ENCODE results near the gene TCEANC.
A peak's percentile ranks its signal among the peaks of the same experiment; 100 is the strongest.
"Not testable (repeated sequence)": the region's sequence is repeated elsewhere in the genome, so short reads cannot be mapped to it uniquely, and the experiment has no call there.

TCEANC gene

GRCh38 chrX:13652850-13653693, at the start of gene TCEANC:
TSS of gene TCEANC (plus strand) at chrX:13653141. CDS start at chrX:13662509, 9,368 bp downstream.
- peak; percentile 87 to 95 for DNase-seq (ENCODE audit: low read depth in 2 of 2)

- DNase-seq (ENCODE audit: low read depth in 2 of 2), result no peak
Observed at GRCh38 chrX:13605611-13606010, 47.3 kb upstream of the TCEANC start.

GRCh38 chrX:13607331-13607995, 45.5 kb upstream of the TCEANC start:
- DNase-seq (ENCODE audit: low read depth in 2 of 2), result no peak

GRCh38 chrX:13607996-13608365, 45.0 kb upstream of the TCEANC start:
- no peak for DNase-seq (ENCODE audit: low read depth in 2 of 2)

GRCh38 chrX:13614154-13614553, 38.8 kb upstream of the TCEANC start:
- DNase-seq (ENCODE audit: low read depth in 2 of 2), result no peak

- no peak for DNase-seq (ENCODE audit: low read depth in 2 of 2)
Observed at GRCh38 chrX:13620207-13620606, 32.7 kb upstream of the TCEANC start.

- DNase-seq (ENCODE audit: low read depth in 2 of 2), result no peak
Observed at GRCh38 chrX:13622401-13622964, 30.5 kb upstream of the TCEANC start.

- no peak for DNase-seq (ENCODE audit: low read depth in 2 of 2)
Observed at GRCh38 chrX:13627306-13627705, 25.6 kb upstream of the TCEANC start.

GRCh38 chrX:13637224-13637623, 15.7 kb upstream of the TCEANC start:
- DNase-seq (ENCODE audit: low read depth in 2 of 2), result not testable (repeated sequence)

GRCh38 chrX:13638021-13638420, 14.9 kb upstream of the TCEANC start:
- no peak for DNase-seq (ENCODE audit: low read depth in 2 of 2)

- DNase-seq (ENCODE audit: low read depth in 2 of 2), result no peak
Observed at GRCh38 chrX:13638826-13639225, 14.1 kb upstream of the TCEANC start.

GRCh38 chrX:13641684-13642083, 11.3 kb upstream of the TCEANC start:
- DNase-seq (ENCODE audit: low read depth in 2 of 2), result not testable (repeated sequence)

GRCh38 chrX:13645464-13646153, 7.3 kb upstream of the TCEANC start:
- DNase-seq (ENCODE audit: low read depth in 2 of 2), result no peak

GRCh38 chrX:13646154-13646549, 6.8 kb upstream of the TCEANC start:
- DNase-seq (ENCODE audit: low read depth in 2 of 2), result no peak

- peak in 1 of 2 donors; percentile 37 for DNase-seq (ENCODE audit: low read depth in 2 of 2)
Observed at GRCh38 chrX:13647709-13648212, 5.2 kb upstream of the TCEANC start.

- not testable (repeated sequence) for DNase-seq (ENCODE audit: low read depth in 2 of 2)
Observed at GRCh38 chrX:13648336-13648735, 4.6 kb upstream of the TCEANC start.

- DNase-seq (ENCODE audit: low read depth in 2 of 2), result no peak
Observed at GRCh38 chrX:13649838-13650237, 3.1 kb upstream of the TCEANC start.

- no peak for DNase-seq (ENCODE audit: low read depth in 2 of 2)
Observed at GRCh38 chrX:13650318-13650717, 2.6 kb upstream of the TCEANC start.

- no peak for DNase-seq (ENCODE audit: low read depth in 2 of 2)
Observed at GRCh38 chrX:13651150-13651549, 1.8 kb upstream of the TCEANC start.

GRCh38 chrX:13652287-13652793, 601 bp upstream of the TCEANC start:
- no peak for DNase-seq (ENCODE audit: low read depth in 2 of 2)

GRCh38 chrX:13654116-13654515, 1.2 kb downstream of the TCEANC start:
- DNase-seq (ENCODE audit: low read depth in 2 of 2), result no peak

GRCh38 chrX:13655674-13656073, 2.7 kb downstream of the TCEANC start:
- DNase-seq (ENCODE audit: low read depth in 2 of 2), result no peak

Measured in stimulated activated CD8-positive, alpha-beta memory T cell treated with anti-CD3 and anti-CD28 coated beads, Interleukin-15, amount 100 ng/mL, for 4 hours (primary cell).